HEK293 (cell line): ENCODE measurements around the gene RAC2.

Experiments
- CTCF ChIA-PET: fragments of 350-600 bp; formaldehyde crosslinking; extraction: SDS; loops from one replicate; lab custom pipeline; 2021; ENCODE audit warnings: antibody characterized with exemption; lab: Yijun Ruan, JAX
- POLR2A ChIA-PET: fragments of 300-600 bp; formaldehyde crosslinking; extraction: SDS; loops from one replicate; lab custom pipeline; 2020; ENCODE audit warnings: antibody characterized with exemption, inconsistent platforms; lab: Yijun Ruan, JAX
- H3K27ac ChIP-seq: fragments of 200-500 bp; sonication (Bioruptor generic); 2 replicates; pipeline ENCODE4 v1.5.1; 2014; ENCODE audit warnings: low read depth, low read length, control low read depth, inconsistent platforms; ENCODE audit errors: extremely low read depth
- H3K36me3 ChIP-seq, 2 experiments: fragments of 200-500 bp in 1 of 2; sonication (Bioruptor generic) in 1 of 2; 1 replicate in 1 of 2; 2 replicates in 1 of 2; pipeline ENCODE4 v1.5.1; 2014 to 2017; ENCODE audit warnings: inconsistent platforms in 2 of 2, low read length in 2 of 2; ENCODE audit not compliant: control insufficient read depth in 2 of 2, insufficient read depth in 1 of 2
- H3K4me1 ChIP-seq: fragments of 200-500 bp; sonication (Bioruptor generic); 2 replicates; pipeline ENCODE4 v1.5.1; 2014; ENCODE audit warnings: mild to moderate bottlenecking, low read length, inconsistent platforms; ENCODE audit not compliant: control insufficient read depth, insufficient read depth
- H3K4me3 ChIP-seq: 2 replicates; pipeline ENCODE4 v1.5.1; 2011; ENCODE audit warnings: low read depth, mild to moderate bottlenecking, control low read depth, low read length, moderate library complexity
- H3K9me3 ChIP-seq: fragments of 200-500 bp; sonication (Bioruptor generic); 2 replicates; pipeline ENCODE4 v1.5.1; 2014; ENCODE audit warnings: low read depth, low read length, inconsistent platforms; ENCODE audit not compliant: control insufficient read depth, insufficient read depth
- GLI4 ChIP-seq: fragments of 450-650 bp; formaldehyde crosslinking; IDR thresholded peaks from 2 replicates; pipeline ENCODE4 v1.5.1; 2016; ENCODE audit warnings: missing biosample characterization, missing genetic modification characterization
- KLF8 ChIP-seq: fragments of 450-650 bp; formaldehyde crosslinking; IDR thresholded peaks from 2 replicates; pipeline ENCODE4 v1.5.1; 2016; ENCODE audit warnings: missing biosample characterization, missing genetic modification characterization
- SETDB1 ChIP-seq: IDR thresholded peaks from one replicate; pipeline ENCODE4 v1.6.1; 2017; ENCODE audit warnings: mild to moderate bottlenecking, low read length, moderate library complexity, mixed read lengths; ENCODE audit not compliant: insufficient read length
- TRIM28 ChIP-seq: IDR thresholded peaks from 2 replicates; pipeline ENCODE4 v1.6.1; 2011; ENCODE audit warnings: low read length, control low read depth, borderline replicate concordance
- ZBTB10 ChIP-seq: fragments of 450-650 bp; formaldehyde crosslinking; IDR thresholded peaks from 2 replicates; pipeline ENCODE4 v1.5.1; 2016; ENCODE audit warnings: missing biosample characterization, missing genetic modification characterization
- ZFP3 ChIP-seq: fragments of 450-650 bp; formaldehyde crosslinking; IDR thresholded peaks from 2 replicates; pipeline ENCODE4 v1.5.1; 2016; ENCODE audit warnings: low read depth, missing biosample characterization, missing genetic modification characterization
- ZIC2 ChIP-seq: fragments of 450-650 bp; formaldehyde crosslinking; IDR thresholded peaks from 2 replicates; pipeline ENCODE4 v1.5.1; 2016; ENCODE audit warnings: missing biosample characterization, missing genetic modification characterization
- ZNF16 ChIP-seq: fragments of 450-650 bp; formaldehyde crosslinking; IDR thresholded peaks from 2 replicates; pipeline ENCODE4 v1.5.1; 2016; ENCODE audit warnings: low read depth, missing biosample characterization, missing genetic modification characterization
- ZNF266 ChIP-seq: fragments of 450-650 bp; formaldehyde crosslinking; IDR thresholded peaks from 2 replicates; pipeline ENCODE4 v1.5.1; 2016; ENCODE audit warnings: missing biosample characterization, missing genetic modification characterization, low read depth
- ZNF280C ChIP-seq: fragments of 450-650 bp; formaldehyde crosslinking; IDR thresholded peaks from 2 replicates; pipeline ENCODE4 v1.5.1; 2016; ENCODE audit warnings: missing biosample characterization, missing genetic modification characterization
- ZNF335 ChIP-seq: fragments of 450-650 bp; formaldehyde crosslinking; conservative IDR thresholded peaks from 2 replicates; pipeline ENCODE4 v1.5.1; 2016; ENCODE audit warnings: missing biosample characterization, missing genetic modification characterization
- ZNF530 ChIP-seq: fragments of 450-650 bp; formaldehyde crosslinking; IDR thresholded peaks from 2 replicates; pipeline ENCODE4 v1.5.1; 2016; ENCODE audit warnings: low read depth, missing biosample characterization, missing genetic modification characterization
- ZNF639 ChIP-seq: fragments of 450-650 bp; formaldehyde crosslinking; IDR thresholded peaks from 2 replicates; pipeline ENCODE4 v1.5.1; 2016; ENCODE audit warnings: missing biosample characterization, missing genetic modification characterization
- ZNF645 ChIP-seq: fragments of 450-650 bp; formaldehyde crosslinking; IDR thresholded peaks from 2 replicates; pipeline ENCODE4; 2016; ENCODE audit warnings: missing biosample characterization, missing genetic modification characterization
- ZNF658 ChIP-seq: fragments of 450-650 bp; formaldehyde crosslinking; IDR thresholded peaks from 2 replicates; pipeline ENCODE4; 2016; ENCODE audit warnings: missing biosample characterization, missing genetic modification characterization
- ZNF692 ChIP-seq: fragments of 450-650 bp; formaldehyde crosslinking; IDR thresholded peaks from 2 replicates; pipeline ENCODE4 v1.5.1; 2016; ENCODE audit warnings: missing biosample characterization, missing genetic modification characterization

The RAC2 gene

GRCh38 chr22:37266581-37267134 lies 22.6 kb upstream of the RAC2 start:
- POLR2A ChIA-PET = interaction anchor here (0.7 kb wide), 1 partner anchor 10 kb away, joined by 3 read pairs; no protein-coding TSS in a partner anchor
- no peaks in the 10 kb centered on the region for H3K4me1 ChIP-seq
- no peak overlapping the region for H3K27ac ChIP-seq
- TF ChIP-seq ZNF335 (tag by site-specific recombination) = peak; percentile 48; the same call in 1 of the 2 replicates
- no peak; the same call in 1 of the 2 replicates for TF ChIP-seq ZBTB10 (tag by site-specific recombination)
- TF ChIP-seq KLF8 = no peak
- H3K4me3 ChIP-seq = no peak overlapping the region
- CTCF ChIA-PET = interaction anchor here (0.6 to 2.3 kb wide), 14 partner anchors 9 to 306 kb away, joined by 3 to 10 read pairs (median 4); partner anchors contain the start of gene CYTH4
- H3K36me3 ChIP-seq = no peaks in the 10 kb centered on the region
- no peaks in the 10 kb centered on the region for H3K9me3 ChIP-seq

- ChIA-PET CTCF (interaction anchor here (0.6 to 1.4 kb wide), 6 partner anchors 48 to 208 kb away, joined by 3 to 9 read pairs (median 4); no protein-coding TSS in a partner anchor), POLR2A (interaction anchor here (1.1 kb wide), 1 partner anchor 65 kb away, joined by 4 read pairs; no protein-coding TSS in a partner anchor)
- Histone ChIP-seq H3K9me3 (no peaks in the 10 kb centered on the region), H3K4me1 (no peaks in the 10 kb centered on the region), H3K4me3 (no peak overlapping the region), H3K36me3 (no peaks in the 10 kb centered on the region), H3K27ac (no peak overlapping the region)
- TF ChIP-seq ZNF658 (tag by site-specific recombination) (no peak), TRIM28 (peak; percentile 98; the same call in 1 of the 2 replicates), SETDB1 (peak; percentile 83), ZIC2 (tag by site-specific recombination) (0 out of 2 replicates have a peak, but pooled peaks have one; percentile 8), ZNF692 (tag by site-specific recombination) (no peak)
These were observed 20.2 kb upstream of the RAC2 start for GRCh38 chr22:37263966-37264887.

- Histone ChIP-seq H3K9me3 (no peaks in the 10 kb centered on the region), H3K4me3 (no peak overlapping the region), H3K27ac (no peak overlapping the region), H3K36me3 (no peaks in the 10 kb centered on the region), H3K4me1 (no peaks in the 10 kb centered on the region)
- CTCF ChIA-PET = interaction anchor here (0.7 to 5.4 kb wide), 12 partner anchors 9 to 227 kb away, joined by 3 to 68 read pairs (median 8); partner anchors contain the start of gene RAC2
- POLR2A ChIA-PET = interaction anchor here (0.6 kb wide), 1 partner anchor 260 kb away, joined by 3 read pairs; no protein-coding TSS in a partner anchor
- TF ChIP-seq ZNF266 (no peak), ZFP3 (tag by site-specific recombination) (no peak), GLI4 (tag by site-specific recombination) (no peak), ZNF530 (tag by site-specific recombination) (no peak), ZNF16 (tag by site-specific recombination) (no peak), ZNF645 (no peak), ZNF639 (tag by site-specific recombination) (no peak), ZNF280C (no peak)
These were observed 18.3 kb upstream of the RAC2 start for GRCh38 chr22:37262346-37262745.
